ENCODE results near the gene ACTRT2.

ACTRT2 gene

DNA sequence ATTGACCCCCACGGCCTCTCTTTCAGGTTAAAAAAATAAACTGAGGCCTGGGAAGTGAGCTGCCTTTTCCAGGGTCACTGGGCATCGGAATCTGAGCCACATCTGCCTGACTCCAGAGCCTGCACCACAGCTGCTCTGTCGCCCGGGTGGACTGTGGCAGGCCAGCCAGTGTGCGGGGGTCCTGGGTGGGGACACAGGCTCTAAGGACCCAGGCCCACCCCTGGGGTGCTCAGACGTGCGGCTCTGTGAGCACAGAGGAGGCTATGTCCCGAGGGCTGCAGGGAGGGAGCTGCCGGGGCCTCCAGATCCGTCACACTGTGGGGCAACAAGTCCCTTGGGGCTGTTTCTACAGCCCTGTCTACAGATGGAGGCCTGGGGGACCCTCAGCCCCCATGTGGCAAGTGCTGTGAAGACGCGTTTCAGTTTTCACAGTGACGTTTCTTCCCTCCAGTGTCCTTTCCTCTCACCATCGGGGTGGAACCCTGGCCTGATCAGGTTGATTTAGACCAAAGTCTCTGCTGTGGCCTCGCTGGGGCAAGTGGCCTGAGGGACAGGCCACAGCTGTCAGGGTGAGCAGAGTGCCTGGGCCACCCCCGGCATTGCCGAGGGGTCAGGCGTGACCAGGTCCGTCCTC, 39.2 kb upstream of the ACTRT2 start:
- H3K9ac ChIP-seq (ENCODE audit: insufficient read length): no peak overlapping the region
- H3K9me3 ChIP-seq (ENCODE audit: low read depth, low read length): no peaks in the 10 kb centered on the region
- H3K27ac ChIP-seq: no peak overlapping the region
- H3K36me3 ChIP-seq (ENCODE audit: insufficient read depth, low read length): no peaks in the 10 kb centered on the region
- no peak for TF ChIP-seq FOXP2 (optimal IDR thresholded peaks at IDR 0.05; ENCODE audit: control extremely low read depth, extremely low read length, insufficient read depth)
- no peak for TF ChIP-seq EZH2 (IDR thresholded peaks at IDR 0.05)
- TF ChIP-seq POLR2AphosphoS5 (IDR thresholded peaks at IDR 0.05; ENCODE audit: borderline replicate concordance, low read depth, low read length): no peak
- H3K4me3 ChIP-seq: no peak overlapping the region
- DNase-seq (ENCODE audit: low read depth, low spot score): no peak

DNA sequence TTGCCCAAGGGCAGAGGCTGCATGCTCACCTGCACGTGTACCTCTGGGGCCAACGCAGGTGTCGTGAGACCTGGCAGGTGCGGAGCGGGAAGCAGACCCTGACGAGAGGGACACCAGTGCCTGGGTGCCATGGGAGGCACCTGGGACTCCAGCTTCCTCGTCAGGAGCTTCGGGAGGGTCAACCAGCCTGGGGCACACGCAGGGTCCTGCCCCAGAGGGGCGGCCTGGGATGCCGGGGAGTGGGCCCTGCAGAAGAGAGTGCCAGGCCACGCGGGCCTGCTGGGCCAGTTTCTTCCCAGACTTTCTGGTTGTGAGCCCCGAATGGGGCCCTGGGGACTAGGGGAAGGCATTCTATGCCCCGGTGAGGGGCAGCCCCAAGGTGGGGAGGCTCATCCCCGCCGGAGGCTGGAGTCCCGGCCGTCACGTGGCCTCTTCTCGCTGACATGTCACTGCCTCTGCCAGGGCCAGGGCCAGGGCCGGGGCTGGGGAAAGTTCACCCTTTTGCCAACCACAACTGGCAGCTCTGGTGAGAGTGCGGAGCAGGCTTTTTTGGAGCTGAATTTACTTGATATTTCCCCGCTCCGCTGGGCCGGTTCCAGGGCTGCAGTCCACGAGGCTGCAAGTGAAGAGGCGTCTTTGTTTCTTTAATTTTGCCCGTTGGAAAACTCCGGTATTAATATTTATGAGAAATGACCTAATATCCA, 38.5 kb upstream of the ACTRT2 start:
- Histone ChIP-seq H3K36me3 (ENCODE audit: insufficient read depth, low read length) (no peaks in the 10 kb centered on the region), H3K4me3 (no peak overlapping the region), H3K9ac (ENCODE audit: insufficient read length) (no peak overlapping the region), H3K27ac (no peak overlapping the region), H3K9me3 (ENCODE audit: low read depth, low read length) (no peaks in the 10 kb centered on the region)
- no peak for DNase-seq (ENCODE audit: low read depth, low spot score)
- TF ChIP-seq EZH2 (IDR thresholded peaks at IDR 0.05) (no peak), POLR2AphosphoS5 (IDR thresholded peaks at IDR 0.05; ENCODE audit: borderline replicate concordance, low read depth, low read length) (no peak), FOXP2 (optimal IDR thresholded peaks at IDR 0.05; ENCODE audit: control extremely low read depth, extremely low read length, insufficient read depth) (no peak)

- H3K36me3 ChIP-seq (ENCODE audit: insufficient read depth, low read length): no peaks in the 10 kb centered on the region
- no peak for DNase-seq (ENCODE audit: low read depth, low spot score)
- no peaks in the 10 kb centered on the region for H3K9me3 ChIP-seq (ENCODE audit: low read depth, low read length)
- no peak overlapping the region for H3K9ac ChIP-seq (ENCODE audit: insufficient read length)
- no peak overlapping the region for H3K27ac ChIP-seq
- H3K4me3 ChIP-seq: no peak overlapping the region
- TF ChIP-seq FOXP2 (optimal IDR thresholded peaks at IDR 0.05; ENCODE audit: control extremely low read depth, extremely low read length, insufficient read depth) (no peak), POLR2AphosphoS5 (IDR thresholded peaks at IDR 0.05; ENCODE audit: borderline replicate concordance, low read depth, low read length) (no peak), EZH2 (IDR thresholded peaks at IDR 0.05) (no peak)
Observed at GRCh38 chr1:2983319-2983705, 38.0 kb upstream of the ACTRT2 start.

DNA sequence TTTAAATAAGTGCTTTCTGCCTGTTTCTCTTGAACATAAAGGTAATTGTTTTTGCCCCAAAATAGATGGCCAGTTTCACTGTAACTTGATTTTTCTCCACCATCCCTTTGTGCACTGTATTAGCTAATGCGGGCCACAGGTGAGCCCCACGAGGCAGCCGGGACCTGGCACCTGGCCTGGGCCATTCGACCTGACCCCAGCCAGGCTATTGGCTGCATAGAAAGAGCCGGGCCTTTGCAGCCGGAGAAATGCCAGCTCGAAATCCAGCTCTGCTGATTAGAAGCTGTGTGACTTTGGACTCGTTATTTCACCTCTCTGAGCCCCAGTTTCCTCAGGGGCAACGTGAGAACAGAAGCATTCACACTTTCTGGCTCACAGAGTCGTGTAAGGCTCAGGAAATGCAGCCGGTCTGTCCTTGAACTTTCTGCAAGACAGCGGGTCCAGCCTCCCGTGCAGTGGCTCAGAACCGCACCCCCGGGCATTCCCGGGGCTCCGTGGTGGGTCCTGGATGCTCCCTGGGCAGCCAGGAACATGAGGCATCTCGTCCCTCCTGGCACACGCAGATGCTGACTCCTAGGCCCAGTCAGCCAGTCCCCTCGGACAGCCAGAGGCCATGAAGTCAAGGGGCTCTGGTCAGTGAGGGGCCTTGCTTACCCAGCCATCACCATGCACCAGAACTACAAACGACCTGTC, 37.4 kb upstream of the ACTRT2 start:
- Histone ChIP-seq H3K4me3 (no peak overlapping the region), H3K9me3 (ENCODE audit: low read depth, low read length) (no peaks in the 10 kb centered on the region), H3K36me3 (ENCODE audit: insufficient read depth, low read length) (no peaks in the 10 kb centered on the region), H3K27ac (no peak overlapping the region), H3K9ac (ENCODE audit: insufficient read length) (no peak overlapping the region)
- DNase-seq (ENCODE audit: low read depth, low spot score): no peak
- TF ChIP-seq EZH2 (IDR thresholded peaks at IDR 0.05) (no peak), FOXP2 (optimal IDR thresholded peaks at IDR 0.05; ENCODE audit: control extremely low read depth, extremely low read length, insufficient read depth) (no peak), POLR2AphosphoS5 (IDR thresholded peaks at IDR 0.05; ENCODE audit: borderline replicate concordance, low read depth, low read length) (no peak)

DNA sequence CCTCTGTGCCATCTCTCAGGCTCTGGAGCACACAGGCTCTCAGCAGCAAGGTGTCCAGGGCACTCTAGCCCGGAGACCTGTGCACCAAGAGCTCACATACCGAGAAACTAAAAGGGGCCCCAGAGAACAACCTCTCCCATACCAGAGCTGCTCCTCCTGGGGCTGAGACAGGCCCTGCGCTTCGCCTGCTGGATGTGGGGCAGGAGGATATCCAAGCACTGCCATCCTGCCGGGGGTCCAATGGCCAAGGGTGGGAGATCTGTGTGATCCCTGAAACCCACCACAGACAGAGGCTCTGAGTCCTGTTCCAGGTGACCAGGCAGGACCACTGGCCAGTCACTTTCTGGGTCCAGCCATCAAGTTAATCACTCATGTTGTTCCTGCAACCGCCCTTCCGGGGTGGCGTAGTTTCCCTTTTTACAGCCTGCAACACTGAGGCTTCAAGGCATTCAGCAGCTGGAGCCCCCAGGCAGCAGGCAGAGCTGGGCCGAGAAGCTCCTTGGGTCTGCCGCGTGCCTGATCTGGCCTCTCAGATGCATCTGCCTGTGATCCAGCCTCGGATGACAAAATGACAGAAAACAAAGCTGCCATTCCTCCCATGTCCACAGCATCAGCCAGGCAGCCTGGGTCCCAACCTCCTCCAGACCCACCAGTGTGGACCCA, 36.7 kb upstream of the ACTRT2 start:
- TF ChIP-seq POLR2AphosphoS5 (IDR thresholded peaks at IDR 0.05; ENCODE audit: borderline replicate concordance, low read depth, low read length) (no peak), FOXP2 (optimal IDR thresholded peaks at IDR 0.05; ENCODE audit: control extremely low read depth, extremely low read length, insufficient read depth) (no peak), EZH2 (IDR thresholded peaks at IDR 0.05) (no peak)
- Histone ChIP-seq H3K4me3 (no peak overlapping the region), H3K36me3 (ENCODE audit: insufficient read depth, low read length) (no peaks in the 10 kb centered on the region), H3K27ac (no peak overlapping the region), H3K9ac (ENCODE audit: insufficient read length) (no peak overlapping the region), H3K9me3 (ENCODE audit: low read depth, low read length) (no peaks in the 10 kb centered on the region)
- DNase-seq (ENCODE audit: low read depth, low spot score): no peak

DNA sequence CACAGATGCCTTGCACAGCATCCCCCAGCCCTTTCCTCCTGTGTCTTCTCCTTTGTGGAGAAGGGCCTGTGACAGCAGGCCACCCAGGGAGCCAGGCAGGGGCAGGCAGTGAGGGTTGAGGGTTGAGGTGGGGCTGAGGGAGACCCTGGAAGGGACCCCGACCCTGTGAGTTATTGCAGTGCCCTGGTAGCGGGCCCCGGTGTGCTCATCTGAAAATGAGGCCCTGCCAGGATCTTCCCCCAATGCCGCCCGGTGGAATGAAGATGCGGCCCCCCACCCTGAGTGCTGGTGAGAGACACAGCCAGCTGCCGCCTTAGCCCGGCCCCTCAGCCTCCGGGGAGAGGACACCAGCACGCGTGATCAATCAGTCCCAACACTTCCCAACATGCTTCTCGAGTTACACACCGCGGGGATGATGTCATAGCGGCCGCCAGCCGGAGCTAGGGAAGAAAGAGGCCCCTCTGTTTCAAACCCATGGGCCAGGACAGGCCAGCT, 36.2 kb upstream of the ACTRT2 start:
- Histone ChIP-seq H3K27ac (no peak overlapping the region), H3K9ac (ENCODE audit: insufficient read length) (no peak overlapping the region), H3K9me3 (ENCODE audit: low read depth, low read length) (no peaks in the 10 kb centered on the region), H3K4me3 (no peak overlapping the region), H3K36me3 (ENCODE audit: insufficient read depth, low read length) (no peaks in the 10 kb centered on the region)
- no peak for TF ChIP-seq EZH2 (IDR thresholded peaks at IDR 0.05)
- TF ChIP-seq POLR2AphosphoS5 (IDR thresholded peaks at IDR 0.05; ENCODE audit: borderline replicate concordance, low read depth, low read length): no peak
- TF ChIP-seq FOXP2 (optimal IDR thresholded peaks at IDR 0.05; ENCODE audit: control extremely low read depth, extremely low read length, insufficient read depth): no peak
- no peak for DNase-seq (ENCODE audit: low read depth, low spot score)

DNA sequence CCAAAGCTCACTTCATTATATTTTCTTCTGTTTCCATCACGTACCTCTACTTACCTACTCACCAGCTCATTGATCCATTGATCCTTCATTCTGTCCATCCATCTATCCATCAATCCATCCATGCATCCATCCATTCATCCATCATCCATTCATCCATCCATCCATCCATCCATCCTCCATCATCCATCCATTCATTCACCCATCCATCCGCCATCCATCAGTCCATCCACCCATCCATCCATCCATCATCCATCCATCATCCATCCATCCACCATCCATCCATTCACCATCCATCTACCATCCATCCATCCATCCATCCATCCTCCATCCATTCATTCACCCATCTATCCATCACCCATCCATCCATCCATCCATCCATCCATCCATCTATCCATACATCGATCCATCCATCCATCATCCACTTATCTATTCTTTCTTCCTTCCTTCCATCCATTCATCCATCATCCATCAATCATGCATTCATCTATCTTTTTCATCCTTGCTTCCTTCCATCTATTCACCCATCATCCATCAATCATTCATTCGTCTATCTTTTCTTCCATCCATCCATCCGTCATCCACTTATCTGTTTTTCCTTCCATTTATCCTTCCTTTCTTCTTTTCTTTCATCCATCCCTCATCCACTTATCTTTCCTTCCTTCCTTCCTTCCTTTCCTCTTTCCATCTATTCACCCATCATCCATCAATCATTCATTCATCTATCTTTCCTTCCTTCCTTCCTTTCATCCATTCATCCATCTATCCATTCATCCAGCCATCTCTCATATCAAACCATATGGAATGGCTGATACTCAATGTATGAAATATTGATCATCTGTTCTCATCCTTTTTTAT, 35.3 kb upstream of the ACTRT2 start:
- DNase-seq (ENCODE audit: low read depth, low spot score): no peak
- Histone ChIP-seq H3K27ac (no peak overlapping the region), H3K36me3 (ENCODE audit: insufficient read depth, low read length) (no peaks in the 10 kb centered on the region), H3K4me3 (no peak overlapping the region), H3K9me3 (ENCODE audit: low read depth, low read length) (no peaks in the 10 kb centered on the region), H3K9ac (ENCODE audit: insufficient read length) (no peak overlapping the region)
- TF ChIP-seq POLR2AphosphoS5 (IDR thresholded peaks at IDR 0.05; ENCODE audit: borderline replicate concordance, low read depth, low read length) (no peak), FOXP2 (optimal IDR thresholded peaks at IDR 0.05; ENCODE audit: control extremely low read depth, extremely low read length, insufficient read depth) (no peak), EZH2 (IDR thresholded peaks at IDR 0.05) (no peak)
